Pons (tissue), 1 donor: ENCODE results near the gene BICRA.

Experiments
- DNase-seq: peaks from one replicate; pipeline ENCODE4 v3.0.0-alpha.2; 2016; ENCODE audit warnings: low spot score

Gene BICRA

DNA sequence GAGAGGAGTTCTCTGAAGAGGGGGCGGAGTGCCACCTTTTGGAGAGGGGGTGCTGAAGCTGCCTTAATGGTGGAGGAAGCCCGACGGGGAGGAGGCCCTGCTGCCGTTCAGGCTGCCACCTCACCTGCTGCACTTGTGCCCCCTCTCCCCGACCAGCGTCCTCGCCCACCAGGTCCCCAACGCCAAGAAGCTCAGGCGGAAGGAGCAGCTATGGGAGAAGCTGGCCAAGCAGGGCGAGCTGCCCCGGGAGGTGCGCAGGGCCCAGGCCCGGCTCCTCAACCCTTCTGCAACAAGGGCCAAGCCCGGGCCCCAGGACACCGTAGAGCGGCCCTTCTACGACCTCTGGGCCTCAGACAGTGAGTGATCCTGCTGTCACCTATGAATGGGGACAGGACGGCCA lies 141.8 kb downstream of the BICRA start:
- no peak for DNase-seq

DNA sequence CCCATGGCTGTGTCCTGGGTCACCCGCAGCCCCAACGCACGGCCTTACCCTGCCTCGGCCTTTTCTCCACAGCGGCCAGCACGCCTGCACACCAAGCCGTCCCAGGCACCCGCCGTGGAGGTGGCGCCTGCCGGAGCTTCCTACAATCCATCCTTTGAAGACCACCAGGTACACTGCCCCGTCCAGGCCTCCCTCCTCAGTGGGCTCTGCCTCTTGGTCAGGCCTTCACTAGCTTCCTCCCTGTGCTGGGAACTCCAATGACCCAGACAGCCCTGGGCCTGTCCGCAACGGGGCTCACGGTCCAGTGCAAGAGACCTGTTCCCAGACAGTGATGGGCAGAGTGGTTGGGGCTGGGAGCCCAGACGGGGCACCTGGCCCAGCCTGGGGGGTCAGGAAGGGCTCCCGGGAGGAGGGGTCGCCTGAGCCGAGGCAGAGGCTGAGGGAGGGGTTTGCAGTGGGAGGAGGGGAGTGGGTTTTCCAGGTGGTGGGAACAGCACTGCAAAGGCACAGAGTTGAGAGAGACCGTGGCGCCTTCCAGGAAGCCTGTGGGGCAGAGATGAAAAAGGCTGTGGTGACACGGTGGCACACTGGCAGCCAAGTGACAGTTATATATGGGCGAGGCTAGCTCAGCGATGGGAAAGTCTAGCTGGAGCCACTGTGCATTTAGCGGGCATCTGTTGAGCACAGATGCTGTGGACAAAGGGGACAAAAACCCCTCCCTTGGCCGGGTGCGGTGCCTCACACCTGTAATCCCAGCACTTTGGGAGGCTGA lies 143.7 kb downstream of the BICRA start:
- DNase-seq = no peak
